ENCODE measurements around the gene RPTOR.
A peak's percentile ranks its signal among the peaks of the same experiment; 100 is the strongest.

The RPTOR gene

DNA sequence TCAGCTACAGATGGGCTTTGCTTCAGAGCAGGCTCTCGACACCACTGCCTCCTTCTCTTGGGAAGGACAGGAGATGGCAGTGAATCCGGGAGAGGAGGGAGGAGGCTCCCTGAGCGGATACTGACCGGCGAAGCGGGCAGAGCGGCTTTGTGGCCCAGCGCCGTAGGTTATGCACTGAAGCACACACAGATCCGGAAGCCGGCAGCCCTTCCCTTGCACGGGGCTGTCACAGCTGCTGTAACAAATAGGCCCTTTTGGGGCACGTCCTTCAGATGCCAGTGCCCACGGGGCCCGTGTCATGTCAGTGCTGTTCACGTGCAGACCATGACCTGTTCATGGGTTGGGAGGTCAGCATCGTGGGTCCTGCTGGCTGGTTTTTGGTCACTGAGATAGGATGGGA is 302.3 kb downstream of the RPTOR start:
- Histone ChIP-seq H3K36me3 (ENCODE audit: control insufficient read depth in 2 of 2, insufficient read depth in 1 of 2, low read length in 2 of 2) (peaks cover 0 to 27% of the 10 kb centered on the region in 2 experiments; a peak in 2 of 3 replicates), H3K4me3 (ENCODE audit: low read depth, low read length) (no peak overlapping the region), H3K4me1 (ENCODE audit: control insufficient read depth, insufficient read depth, low read length) (peaks cover 2% of the 10 kb centered on the region; the same call in 1 of the 2 replicates), H3K9me3 (ENCODE audit: control insufficient read depth, insufficient read depth, low read depth, low read length) (no peaks in the 10 kb centered on the region), H3K27ac (ENCODE audit: extremely low read depth, low read depth, low read length) (no peak overlapping the region)
- TF ChIP-seq, protein P1, sequence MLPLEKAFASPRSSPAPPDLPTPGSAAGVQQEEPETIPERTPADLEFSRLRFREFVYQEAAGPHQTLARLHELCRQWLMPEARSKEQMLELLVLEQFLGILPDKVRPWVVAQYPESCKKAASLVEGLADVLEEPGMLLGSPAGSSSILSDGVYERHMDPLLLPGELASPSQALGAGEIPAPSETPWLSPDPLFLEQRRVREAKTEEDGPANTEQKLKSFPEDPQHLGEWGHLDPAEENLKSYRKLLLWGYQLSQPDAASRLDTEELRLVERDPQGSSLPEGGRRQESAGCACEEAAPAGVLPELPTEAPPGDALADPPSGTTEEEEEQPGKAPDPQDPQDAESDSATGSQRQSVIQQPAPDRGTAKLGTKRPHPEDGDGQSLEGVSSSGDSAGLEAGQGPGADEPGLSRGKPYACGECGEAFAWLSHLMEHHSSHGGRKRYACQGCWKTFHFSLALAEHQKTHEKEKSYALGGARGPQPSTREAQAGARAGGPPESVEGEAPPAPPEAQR (tag by site-specific recombination; IDR thresholded peaks at IDR 0.05), result no peak
- ChIA-PET CTCF (interaction anchor here (1.3 kb wide), 1 partner anchor 19 kb away, joined by 5 read pairs; no protein-coding TSS in a partner anchor), POLR2A (no interaction called here)

DNA sequence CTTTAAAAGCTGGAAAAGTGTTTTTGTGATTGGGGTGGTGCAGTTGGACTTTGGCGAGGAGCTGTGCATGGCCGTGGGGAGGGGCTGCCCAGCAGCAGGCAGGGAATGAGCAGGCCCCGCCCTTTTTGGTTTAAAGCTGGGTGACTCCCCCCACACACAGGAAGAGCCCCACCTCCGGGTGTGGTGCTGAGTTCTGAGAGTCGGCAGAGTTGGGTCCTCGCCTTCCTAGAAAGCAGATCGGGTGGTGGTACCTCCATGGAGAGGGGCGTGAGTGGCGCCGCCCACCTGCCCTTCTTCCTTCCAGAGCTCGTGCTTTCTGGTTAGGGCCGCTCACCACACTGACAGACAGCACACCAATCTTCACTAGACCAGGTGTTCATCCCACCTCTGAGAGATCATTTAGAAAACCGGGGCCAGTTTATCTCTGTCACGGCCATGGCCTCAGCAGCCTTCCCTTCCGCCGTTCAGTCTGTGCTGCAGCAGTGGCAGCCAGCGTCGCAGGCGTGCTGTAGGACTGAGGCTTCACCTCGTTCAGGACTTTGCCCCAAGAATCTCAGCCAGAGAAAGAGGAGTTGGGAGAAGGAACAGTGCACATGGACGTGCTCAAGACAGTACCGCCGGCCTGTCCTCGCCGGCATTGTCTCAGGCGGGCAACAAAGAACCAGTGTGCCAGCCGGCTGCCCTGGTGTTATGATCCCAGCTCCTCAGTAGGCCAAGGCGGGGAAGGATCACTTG is 303.0 kb downstream of the RPTOR start:
- Histone ChIP-seq H3K4me3 (ENCODE audit: low read depth, low read length) (no peak overlapping the region), H3K36me3 (ENCODE audit: control insufficient read depth in 2 of 2, insufficient read depth in 1 of 2, low read length in 2 of 2) (peaks cover 0 to 25% of the 10 kb centered on the region in 2 experiments; a peak in 2 of 3 replicates), H3K27ac (ENCODE audit: extremely low read depth, low read depth, low read length) (no peak overlapping the region), H3K4me1 (ENCODE audit: control insufficient read depth, insufficient read depth, low read length) (peaks cover 2% of the 10 kb centered on the region; the same call in 1 of the 2 replicates), H3K9me3 (ENCODE audit: control insufficient read depth, insufficient read depth, low read depth, low read length) (no peaks in the 10 kb centered on the region)
- CTCF ChIA-PET, result interaction anchor here (1.1 to 1.3 kb wide), 2 partner anchors 19 to 44 kb away, joined by 3 to 5 read pairs; no protein-coding TSS in a partner anchor
- TF ChIP-seq KLF9 (tag by site-specific recombination; IDR thresholded peaks at IDR 0.05; ENCODE audit: low read depth), result 0 out of 2 replicates have a peak, but pooled peaks have one; percentile 32
- no peak for TF ChIP-seq ZNF211 (tag by site-specific recombination; IDR thresholded peaks at IDR 0.05; ENCODE audit: low read depth)
- TF ChIP-seq KLF1 (tag by site-specific recombination; IDR thresholded peaks at IDR 0.05), result peak; percentile 97
- POLR2A ChIA-PET, result no interaction called here

DNA sequence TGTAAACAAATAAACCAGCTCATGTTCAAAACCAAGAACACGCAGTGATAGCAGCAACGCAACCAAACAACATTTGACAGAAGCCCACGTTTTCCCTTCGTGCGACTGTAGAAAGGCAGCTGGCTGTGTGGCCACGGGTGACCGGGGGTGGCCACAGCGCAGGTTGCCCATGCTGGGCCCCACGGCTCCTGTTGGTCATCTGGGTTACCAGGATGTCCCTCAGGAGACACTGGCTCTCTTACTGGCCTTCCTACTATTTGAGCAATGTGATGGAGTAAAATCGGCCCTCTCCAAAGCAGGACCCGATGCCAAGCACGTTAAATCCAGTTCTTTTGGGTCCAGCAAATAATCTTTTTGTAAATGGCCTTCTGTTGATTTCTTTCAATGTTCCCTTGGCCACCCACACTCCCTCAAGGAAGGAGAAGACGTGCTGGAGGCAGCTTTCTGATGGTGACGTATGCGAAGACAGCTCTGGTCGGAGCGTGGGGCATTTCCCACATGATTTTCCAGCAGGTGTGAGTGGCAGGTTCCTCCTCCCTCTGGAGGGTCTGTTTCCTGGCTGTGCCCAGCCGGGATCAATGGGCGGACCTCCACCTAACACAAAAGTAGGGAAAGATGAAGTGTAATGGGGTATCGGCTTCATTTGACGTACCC is 303.9 kb downstream of the RPTOR start:
- CTCF ChIA-PET, result interaction anchor here (1.1 to 1.3 kb wide), 2 partner anchors 18 to 45 kb away, joined by 3 to 5 read pairs; no protein-coding TSS in a partner anchor
- no peak overlapping the region for H3K4me3 ChIP-seq (ENCODE audit: low read depth, low read length)
- POLR2A ChIA-PET, result no interaction called here
- TF ChIP-seq ZFP41 (tag by site-specific recombination; IDR thresholded peaks at IDR 0.05; ENCODE audit: borderline replicate concordance) (no peak), ZNF121 (tag by site-specific recombination; IDR thresholded peaks at IDR 0.05) (no peak), ZBTB8A (tag by site-specific recombination; IDR thresholded peaks at IDR 0.05) (no peak), ZNF514 (tag by site-specific recombination; IDR thresholded peaks at IDR 0.05) (no peak), ZNF19 (tag by site-specific recombination; IDR thresholded peaks at IDR 0.05; ENCODE audit: low read depth) (no peak), ZNF624 (tag by site-specific recombination; IDR thresholded peaks at IDR 0.05) (no peak), ZNF426 (tag by site-specific recombination; IDR thresholded peaks at IDR 0.05) (no peak), ZFP37 (tag by site-specific recombination; IDR thresholded peaks at IDR 0.05) (no peak), ZNF776 (tag by site-specific recombination; IDR thresholded peaks at IDR 0.05; ENCODE audit: borderline replicate concordance) (no peak), ZNF701 (tag by site-specific recombination; IDR thresholded peaks at IDR 0.05) (no peak), EGR2 (tag by site-specific recombination; IDR thresholded peaks at IDR 0.05; ENCODE audit: low read depth) (no peak), ZNF214 (tag by site-specific recombination; IDR thresholded peaks at IDR 0.05; ENCODE audit: borderline replicate concordance) (no peak)
- TF ChIP-seq, protein P2, sequence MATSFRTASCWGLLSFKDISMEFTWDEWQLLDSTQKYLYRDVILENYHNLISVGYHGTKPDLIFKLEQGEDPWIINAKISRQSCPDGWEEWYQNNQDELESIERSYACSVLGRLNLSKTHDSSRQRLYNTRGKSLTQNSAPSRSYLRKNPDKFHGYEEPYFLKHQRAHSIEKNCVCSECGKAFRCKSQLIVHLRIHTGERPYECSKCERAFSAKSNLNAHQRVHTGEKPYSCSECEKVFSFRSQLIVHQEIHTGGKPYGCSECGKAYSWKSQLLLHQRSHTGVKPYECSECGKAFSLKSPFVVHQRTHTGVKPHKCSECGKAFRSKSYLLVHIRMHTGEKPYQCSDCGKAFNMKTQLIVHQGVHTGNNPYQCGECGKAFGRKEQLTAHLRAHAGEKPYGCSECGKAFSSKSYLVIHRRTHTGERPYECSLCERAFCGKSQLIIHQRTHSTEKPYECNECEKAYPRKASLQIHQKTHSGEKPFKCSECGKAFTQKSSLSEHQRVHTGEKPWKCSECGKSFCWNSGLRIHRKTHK (tag by site-specific recombination; IDR thresholded peaks at IDR 0.05), result no peak
- TF ChIP-seq, protein P3, sequence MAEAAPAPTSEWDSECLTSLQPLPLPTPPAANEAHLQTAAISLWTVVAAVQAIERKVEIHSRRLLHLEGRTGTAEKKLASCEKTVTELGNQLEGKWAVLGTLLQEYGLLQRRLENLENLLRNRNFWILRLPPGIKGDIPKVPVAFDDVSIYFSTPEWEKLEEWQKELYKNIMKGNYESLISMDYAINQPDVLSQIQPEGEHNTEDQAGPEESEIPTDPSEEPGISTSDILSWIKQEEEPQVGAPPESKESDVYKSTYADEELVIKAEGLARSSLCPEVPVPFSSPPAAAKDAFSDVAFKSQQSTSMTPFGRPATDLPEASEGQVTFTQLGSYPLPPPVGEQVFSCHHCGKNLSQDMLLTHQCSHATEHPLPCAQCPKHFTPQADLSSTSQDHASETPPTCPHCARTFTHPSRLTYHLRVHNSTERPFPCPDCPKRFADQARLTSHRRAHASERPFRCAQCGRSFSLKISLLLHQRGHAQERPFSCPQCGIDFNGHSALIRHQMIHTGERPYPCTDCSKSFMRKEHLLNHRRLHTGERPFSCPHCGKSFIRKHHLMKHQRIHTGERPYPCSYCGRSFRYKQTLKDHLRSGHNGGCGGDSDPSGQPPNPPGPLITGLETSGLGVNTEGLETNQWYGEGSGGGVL (tag by site-specific recombination; IDR thresholded peaks at IDR 0.05), result no peak
- TF ChIP-seq, protein P4, sequence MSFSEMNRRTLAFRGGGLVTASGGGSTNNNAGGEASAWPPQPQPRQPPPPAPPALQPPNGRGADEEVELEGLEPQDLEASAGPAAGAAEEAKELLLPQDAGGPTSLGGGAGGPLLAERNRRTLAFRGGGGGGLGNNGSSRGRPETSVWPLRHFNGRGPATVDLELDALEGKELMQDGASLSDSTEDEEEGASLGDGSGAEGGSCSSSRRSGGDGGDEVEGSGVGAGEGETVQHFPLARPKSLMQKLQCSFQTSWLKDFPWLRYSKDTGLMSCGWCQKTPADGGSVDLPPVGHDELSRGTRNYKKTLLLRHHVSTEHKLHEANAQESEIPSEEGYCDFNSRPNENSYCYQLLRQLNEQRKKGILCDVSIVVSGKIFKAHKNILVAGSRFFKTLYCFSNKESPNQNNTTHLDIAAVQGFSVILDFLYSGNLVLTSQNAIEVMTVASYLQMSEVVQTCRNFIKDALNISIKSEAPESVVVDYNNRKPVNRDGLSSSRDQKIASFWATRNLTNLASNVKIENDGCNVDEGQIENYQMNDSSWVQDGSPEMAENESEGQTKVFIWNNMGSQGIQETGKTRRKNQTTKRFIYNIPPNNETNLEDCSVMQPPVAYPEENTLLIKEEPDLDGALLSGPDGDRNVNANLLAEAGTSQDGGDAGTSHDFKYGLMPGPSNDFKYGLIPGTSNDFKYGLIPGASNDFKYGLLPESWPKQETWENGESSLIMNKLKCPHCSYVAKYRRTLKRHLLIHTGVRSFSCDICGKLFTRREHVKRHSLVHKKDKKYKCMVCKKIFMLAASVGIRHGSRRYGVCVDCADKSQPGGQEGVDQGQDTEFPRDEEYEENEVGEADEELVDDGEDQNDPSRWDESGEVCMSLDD (tag by site-specific recombination; IDR thresholded peaks at IDR 0.05), result no peak
- TF ChIP-seq, protein P5, sequence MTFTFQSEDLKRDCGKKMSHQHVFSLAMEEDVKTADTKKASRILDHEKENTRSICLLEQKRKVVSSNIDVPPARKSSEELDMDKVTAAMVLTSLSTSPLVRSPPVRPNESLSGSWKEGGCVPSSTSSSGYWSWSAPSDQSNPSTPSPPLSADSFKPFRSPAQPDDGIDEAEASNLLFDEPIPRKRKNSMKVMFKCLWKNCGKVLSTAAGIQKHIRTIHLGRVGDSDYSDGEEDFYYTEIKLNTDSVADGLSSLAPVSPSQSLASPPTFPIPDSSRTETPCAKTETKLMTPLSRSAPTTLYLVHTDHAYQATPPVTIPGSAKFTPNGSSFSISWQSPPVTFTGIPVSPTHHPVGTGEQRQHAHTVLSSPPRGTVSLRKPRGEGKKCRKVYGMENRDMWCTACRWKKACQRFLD (tag by site-specific recombination; IDR thresholded peaks at IDR 0.05), result no peak
- H3K9me3 ChIP-seq (ENCODE audit: control insufficient read depth, insufficient read depth, low read depth, low read length), result no peaks in the 10 kb centered on the region
- peaks cover 2% of the 10 kb centered on the region; the same call in 1 of the 2 replicates for H3K4me1 ChIP-seq (ENCODE audit: control insufficient read depth, insufficient read depth, low read length)
- H3K36me3 ChIP-seq (ENCODE audit: control insufficient read depth in 2 of 2, insufficient read depth in 1 of 2, low read length in 2 of 2), result peaks cover 0 to 24% of the 10 kb centered on the region in 2 experiments; a peak in 2 of 3 replicates
- no peak overlapping the region for H3K27ac ChIP-seq (ENCODE audit: extremely low read depth, low read depth, low read length)
